Panc1 (cell line): Measurements from ENCODE around the gene ROBO4. TPM values are rescaled to one million over a fixed set of nuclear protein-coding genes. Genes with fewer than 3 reads are reported as not detected.

Source experiments
- ATAC-seq: fragments of 200-7000 bp; cut with Tn5 transposase; 2 replicates; pipeline ENCODE4 v1.9.1; 2020; ENCODE audit warnings: mild to moderate bottlenecking, moderate library complexity
- BruUV-seq: library from RNA; stranded (reverse); fragments of 400-500 nt; replicated peaks from 2 replicates; lab custom pipeline; 2021; lab: Mats Ljungman, UMichigan
- CTCF ChIA-PET: fragments of 300-600 bp; sonication (Branson Sonifier 250); formaldehyde crosslinking; loops from one replicate; lab custom pipeline; 2022; ENCODE audit warnings: antibody characterized with exemption; lab: Charles Lee
- POLR2A ChIA-PET: fragments of 300-600 bp; sonication (Branson Sonifier 250); formaldehyde crosslinking; loops from one replicate; lab custom pipeline; 2022; ENCODE audit warnings: antibody characterized with exemption; lab: Charles Lee
- DNase-seq: peaks from one replicate; pipeline ENCODE4 v3.0.0-alpha.2; 2010; ENCODE audit warnings: low read depth, low spot score
- H3K27ac ChIP-seq: 2 replicates; pipeline ENCODE4 v1.5.1; 2011; ENCODE audit warnings: mild to moderate bottlenecking, low read length, inconsistent platforms
- H3K27me3 ChIP-seq: fragments of 200-500 bp; sonication (Bioruptor generic); 2 replicates; pipeline ENCODE4 v1.6.0; 2014; ENCODE audit warnings: low read length, inconsistent platforms; ENCODE audit not compliant: control insufficient read depth, insufficient read depth
- H3K36me3 ChIP-seq: fragments of 200-500 bp; sonication (Bioruptor generic); 2 replicates; pipeline ENCODE4 v1.5.1; 2014; ENCODE audit warnings: inconsistent platforms, mild to moderate bottlenecking, low read length, moderate library complexity; ENCODE audit not compliant: control insufficient read depth, insufficient read depth
- H3K4me1 ChIP-seq: 2 replicates; pipeline ENCODE4 v1.5.1; 2011; ENCODE audit warnings: inconsistent platforms, mild to moderate bottlenecking, low read length, moderate library complexity; ENCODE audit not compliant: control insufficient read depth, insufficient read depth
- H3K4me3 ChIP-seq, 2 experiments: 2 replicates each; pipeline ENCODE4 v1.5.1; 2011 to 2012; ENCODE audit warnings: low read depth in 2 of 2, low read length in 2 of 2, mild to moderate bottlenecking in 2 of 2, inconsistent platforms in 1 of 2, moderate library complexity in 1 of 2
- H3K9me3 ChIP-seq: fragments of 200-500 bp; sonication (Bioruptor generic); 2 replicates; pipeline ENCODE4 v1.5.1; 2014; ENCODE audit warnings: low read depth, mild to moderate bottlenecking, inconsistent platforms, low read length, moderate library complexity; ENCODE audit not compliant: control insufficient read depth, insufficient read depth
- POLR2AphosphoS5 ChIP-seq: IDR thresholded peaks from 2 replicates; pipeline ENCODE4 v1.6.1; 2012; ENCODE audit warnings: mild to moderate bottlenecking, low read depth, low read length, moderate library complexity
- SIN3A ChIP-seq: IDR thresholded peaks from 2 replicates; pipeline ENCODE4 v1.6.1; 2012; ENCODE audit warnings: low read depth, mild to moderate bottlenecking, low read length, moderate library complexity, borderline replicate concordance; ENCODE audit not compliant: insufficient read depth
- TCF7L2 ChIP-seq: IDR thresholded peaks from 2 replicates; pipeline ENCODE4 v1.6.1; 2011; ENCODE audit warnings: mild to moderate bottlenecking, low read depth, low read length, inconsistent platforms
- in situ Hi-C: cut with HindIII; loops from 2 replicates; pipeline ENCODE4 v1.10.0; 2016; ENCODE audit warnings: low sequenced_read_pairs, low pct_unique_long_range_greater_than_20kb
- intact Hi-C: fragments of 100-400 bp; cut with micrococcal nuclease; formaldehyde crosslinking; loops from one replicate; pipeline ENCODE4 v1.10.0; 2022; ENCODE audit not compliant: unreplicated experiment
- total RNA-seq: library from RNA; stranded (reverse); gene quantifications from one replicate; pipeline ENCODE4 v1.2.1, GENCODE V29; 2021; ENCODE audit not compliant: unreplicated experiment
- TF ChIP-seq, protein P1 (sequence below), 2 experiments: IDR thresholded peaks; 2 replicates each; pipeline ENCODE4 v1.6.1; 2011 to 2012; ENCODE audit warnings: low read depth in 2 of 2, control low read depth in 1 of 2, low read length in 1 of 2, mild to moderate bottlenecking in 1 of 2, moderate library complexity in 1 of 2; ENCODE audit not compliant: insufficient read depth in 1 of 2
- TF ChIP-seq, protein P2 (sequence below): fragments of 450-650 bp; IDR thresholded peaks from 2 replicates; pipeline ENCODE4 v1.5.1; 2017; ENCODE audit warnings: mild to moderate bottlenecking

ROBO4 gene
- total RNA-seq, 1 experiment from 2014 or later, result 0.26 TPM

DNA sequence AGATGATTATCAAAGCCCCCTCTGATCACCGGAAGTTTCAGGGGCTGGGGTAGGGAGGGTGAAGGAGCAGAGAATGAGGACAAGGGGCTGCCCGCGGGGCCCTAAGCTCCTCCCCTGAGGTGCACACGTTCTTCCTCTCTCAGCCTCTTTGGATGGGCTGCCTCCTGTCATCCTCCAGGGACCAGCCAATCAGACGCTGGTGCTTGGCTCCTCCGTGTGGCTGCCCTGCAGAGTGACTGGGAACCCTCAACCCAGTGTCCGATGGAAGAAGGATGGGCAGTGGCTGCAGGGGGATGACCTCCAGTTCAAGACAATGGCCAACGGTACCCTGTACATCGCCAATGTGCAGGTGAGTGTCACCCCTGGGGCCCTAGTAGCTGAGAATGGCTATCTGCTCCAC, 24.9 kb downstream of the ROBO4 start:
- no peak overlapping the region for H3K4me3 ChIP-seq
- intact Hi-C loops (no loop called here), in situ Hi-C loops (no loop called here)
- H3K27me3 ChIP-seq, result peaks cover 50% of the 10 kb centered on the region
- no peaks in the 10 kb centered on the region for H3K9me3 ChIP-seq
- DNase-seq (no peak), ATAC-seq (no peak)
- H3K36me3 ChIP-seq, result no peaks in the 10 kb centered on the region
- ChIA-PET CTCF (interaction anchor here (0.6 kb wide), 1 partner anchor 79 kb away, joined by 5 read pairs; no protein-coding TSS in a partner anchor), POLR2A (no interaction called here)
- no peak overlapping the region for H3K27ac ChIP-seq
- no TSS peak for BruUV-seq
- TF ChIP-seq, protein P1, sequence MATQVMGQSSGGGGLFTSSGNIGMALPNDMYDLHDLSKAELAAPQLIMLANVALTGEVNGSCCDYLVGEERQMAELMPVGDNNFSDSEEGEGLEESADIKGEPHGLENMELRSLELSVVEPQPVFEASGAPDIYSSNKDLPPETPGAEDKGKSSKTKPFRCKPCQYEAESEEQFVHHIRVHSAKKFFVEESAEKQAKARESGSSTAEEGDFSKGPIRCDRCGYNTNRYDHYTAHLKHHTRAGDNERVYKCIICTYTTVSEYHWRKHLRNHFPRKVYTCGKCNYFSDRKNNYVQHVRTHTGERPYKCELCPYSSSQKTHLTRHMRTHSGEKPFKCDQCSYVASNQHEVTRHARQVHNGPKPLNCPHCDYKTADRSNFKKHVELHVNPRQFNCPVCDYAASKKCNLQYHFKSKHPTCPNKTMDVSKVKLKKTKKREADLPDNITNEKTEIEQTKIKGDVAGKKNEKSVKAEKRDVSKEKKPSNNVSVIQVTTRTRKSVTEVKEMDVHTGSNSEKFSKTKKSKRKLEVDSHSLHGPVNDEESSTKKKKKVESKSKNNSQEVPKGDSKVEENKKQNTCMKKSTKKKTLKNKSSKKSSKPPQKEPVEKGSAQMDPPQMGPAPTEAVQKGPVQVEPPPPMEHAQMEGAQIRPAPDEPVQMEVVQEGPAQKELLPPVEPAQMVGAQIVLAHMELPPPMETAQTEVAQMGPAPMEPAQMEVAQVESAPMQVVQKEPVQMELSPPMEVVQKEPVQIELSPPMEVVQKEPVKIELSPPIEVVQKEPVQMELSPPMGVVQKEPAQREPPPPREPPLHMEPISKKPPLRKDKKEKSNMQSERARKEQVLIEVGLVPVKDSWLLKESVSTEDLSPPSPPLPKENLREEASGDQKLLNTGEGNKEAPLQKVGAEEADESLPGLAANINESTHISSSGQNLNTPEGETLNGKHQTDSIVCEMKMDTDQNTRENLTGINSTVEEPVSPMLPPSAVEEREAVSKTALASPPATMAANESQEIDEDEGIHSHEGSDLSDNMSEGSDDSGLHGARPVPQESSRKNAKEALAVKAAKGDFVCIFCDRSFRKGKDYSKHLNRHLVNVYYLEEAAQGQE (IDR thresholded peaks at IDR 0.05; ENCODE audit: insufficient read depth in 1 of 2, low read depth in 2 of 2, low read length in 1 of 2), result no peak
- TF ChIP-seq, protein P2, sequence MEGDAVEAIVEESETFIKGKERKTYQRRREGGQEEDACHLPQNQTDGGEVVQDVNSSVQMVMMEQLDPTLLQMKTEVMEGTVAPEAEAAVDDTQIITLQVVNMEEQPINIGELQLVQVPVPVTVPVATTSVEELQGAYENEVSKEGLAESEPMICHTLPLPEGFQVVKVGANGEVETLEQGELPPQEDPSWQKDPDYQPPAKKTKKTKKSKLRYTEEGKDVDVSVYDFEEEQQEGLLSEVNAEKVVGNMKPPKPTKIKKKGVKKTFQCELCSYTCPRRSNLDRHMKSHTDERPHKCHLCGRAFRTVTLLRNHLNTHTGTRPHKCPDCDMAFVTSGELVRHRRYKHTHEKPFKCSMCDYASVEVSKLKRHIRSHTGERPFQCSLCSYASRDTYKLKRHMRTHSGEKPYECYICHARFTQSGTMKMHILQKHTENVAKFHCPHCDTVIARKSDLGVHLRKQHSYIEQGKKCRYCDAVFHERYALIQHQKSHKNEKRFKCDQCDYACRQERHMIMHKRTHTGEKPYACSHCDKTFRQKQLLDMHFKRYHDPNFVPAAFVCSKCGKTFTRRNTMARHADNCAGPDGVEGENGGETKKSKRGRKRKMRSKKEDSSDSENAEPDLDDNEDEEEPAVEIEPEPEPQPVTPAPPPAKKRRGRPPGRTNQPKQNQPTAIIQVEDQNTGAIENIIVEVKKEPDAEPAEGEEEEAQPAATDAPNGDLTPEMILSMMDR, result no peak
- no peak for TF ChIP-seq TCF7L2
- no peak for TF ChIP-seq POLR2AphosphoS5
- TF ChIP-seq SIN3A, result no peak
- peaks cover 15% of the 10 kb centered on the region for H3K4me1 ChIP-seq

DNA sequence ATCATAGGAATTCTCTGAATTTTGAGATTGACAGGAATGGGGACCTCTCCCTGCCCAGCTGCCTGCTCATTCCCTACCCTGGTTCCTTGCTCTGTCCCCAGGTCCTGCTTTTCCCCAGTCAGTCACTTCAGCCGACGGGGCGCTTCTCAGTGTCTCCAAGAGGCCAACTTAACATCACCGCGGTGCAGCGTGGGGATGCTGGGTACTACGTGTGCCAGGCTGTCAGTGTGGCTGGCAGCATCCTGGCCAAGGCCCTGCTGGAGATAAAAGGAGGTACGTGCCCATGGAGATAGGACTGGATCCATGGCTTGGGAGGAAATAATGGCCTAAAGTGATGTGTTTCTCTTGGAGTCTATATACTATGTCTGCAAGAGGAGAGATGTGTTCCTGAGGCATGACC, 25.4 kb downstream of the ROBO4 start:
- peaks cover 15% of the 10 kb centered on the region for H3K4me1 ChIP-seq
- ChIA-PET CTCF (interaction anchor here (0.6 kb wide), 1 partner anchor 78 kb away, joined by 5 read pairs; no protein-coding TSS in a partner anchor), POLR2A (no interaction called here)
- H3K9me3 ChIP-seq, result no peaks in the 10 kb centered on the region
- TF ChIP-seq, protein P2, result no peak
- TF ChIP-seq, protein P1 (IDR thresholded peaks at IDR 0.05; ENCODE audit: insufficient read depth in 1 of 2, low read depth in 2 of 2, low read length in 1 of 2), result no peak
- TF ChIP-seq TCF7L2 (no peak), POLR2AphosphoS5 (no peak), SIN3A (no peak)
- ATAC-seq (no peak), DNase-seq (no peak)
- no TSS peak for BruUV-seq
- H3K27ac ChIP-seq, result no peak overlapping the region
- in situ Hi-C loops, result no loop called here
- H3K27me3 ChIP-seq, result peaks cover 53% of the 10 kb centered on the region
- H3K4me3 ChIP-seq, result no peak overlapping the region
- intact Hi-C loops, result no loop called here
- no peaks in the 10 kb centered on the region for H3K36me3 ChIP-seq
